ENCODE measurements around the gene KAZN. TPM values are rescaled to one million over a fixed set of nuclear protein-coding genes. Genes with fewer than 3 reads are reported as not detected.

Gene KAZN
- total and polyA plus RNA-seq, 2 of the 8 experiments (the other 6 are each of a cell fraction or from before 2014, with no cell fraction given) = 3.7 to 11.8 TPM

DNA sequence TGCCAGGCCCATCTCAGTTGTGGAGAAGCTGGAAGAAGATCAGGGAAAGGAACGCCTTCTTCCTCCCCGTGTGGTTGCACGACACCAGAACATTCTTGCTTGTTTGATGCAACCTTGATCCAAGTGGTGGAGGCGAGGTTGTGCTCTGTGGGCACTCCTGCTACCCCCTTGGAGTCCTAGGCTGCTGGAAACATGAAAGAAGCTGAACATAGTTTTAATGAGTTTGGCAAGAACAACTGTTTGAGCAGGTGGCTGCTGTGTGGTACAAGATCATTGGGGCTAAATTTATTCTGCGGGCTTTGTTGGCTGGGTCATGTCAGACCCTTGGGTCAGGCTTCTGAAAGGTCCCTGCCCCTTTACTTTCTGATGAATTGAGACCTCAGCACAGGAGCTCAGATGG, 5.9 kb downstream of the KAZN start (continued):
- TF ChIP-seq RXRA (IDR thresholded peaks at IDR 0.05; ENCODE audit: insufficient read depth, low read depth, low read length) = no peak
- TF ChIP-seq RNF2 (IDR thresholded peaks at IDR 0.05; ENCODE audit: borderline replicate concordance, low read depth, low read length, missing control alignments, poor library complexity, severe bottlenecking) = no peak
- no peak for TF ChIP-seq SRF (IDR thresholded peaks at IDR 0.05; ENCODE audit: low read depth, low read length)
- TF ChIP-seq, protein P1, sequence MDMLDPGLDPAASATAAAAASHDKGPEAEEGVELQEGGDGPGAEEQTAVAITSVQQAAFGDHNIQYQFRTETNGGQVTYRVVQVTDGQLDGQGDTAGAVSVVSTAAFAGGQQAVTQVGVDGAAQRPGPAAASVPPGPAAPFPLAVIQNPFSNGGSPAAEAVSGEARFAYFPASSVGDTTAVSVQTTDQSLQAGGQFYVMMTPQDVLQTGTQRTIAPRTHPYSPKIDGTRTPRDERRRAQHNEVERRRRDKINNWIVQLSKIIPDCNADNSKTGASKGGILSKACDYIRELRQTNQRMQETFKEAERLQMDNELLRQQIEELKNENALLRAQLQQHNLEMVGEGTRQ (IDR thresholded peaks at IDR 0.05; ENCODE audit: low read length) = no peak
